CD4-positive, alpha-beta memory T cell (primary cell): Measurements from ENCODE around the gene CPNE4. TPM values are rescaled to one million over a fixed set of nuclear protein-coding genes. Genes with fewer than 3 reads are reported as not detected.

ENCODE experiments used
- CTCF ChIA-PET: fragments of 350-600 bp; sonication (Branson Sonifier 250); formaldehyde crosslinking; loops from one replicate; lab custom pipeline; 2021; ENCODE audit warnings: inconsistent platforms; ENCODE audit not compliant: partially characterized antibody; lab: Charles Lee
- POLR2A ChIA-PET: fragments of 350-600 bp; sonication (Branson Sonifier 250); formaldehyde crosslinking; loops from one replicate; lab custom pipeline; 2021; ENCODE audit not compliant: partially characterized antibody; lab: Charles Lee
- DNase-seq, 5 donors: peaks; one replicate each; pipeline versions ENCODE4 v3.0.0 to v3.0.0-alpha.2; 2020 to 2022; ENCODE audit warnings: mixed read lengths in 1 of 5
- H3K27ac ChIP-seq: one replicate; pipeline ENCODE4 v1.7.0; 2013; ENCODE audit warnings: low read depth, low read length
- H3K27me3 ChIP-seq: 2 replicates; pipeline ENCODE4 v1.7.0; 2013; ENCODE audit warnings: mild to moderate bottlenecking, low read length, moderate library complexity; ENCODE audit not compliant: insufficient read depth
- H3K36me3 ChIP-seq: 2 replicates; pipeline ENCODE4 v1.7.0; 2013; ENCODE audit warnings: mild to moderate bottlenecking, low read length, moderate library complexity; ENCODE audit not compliant: insufficient read depth
- H3K4me1 ChIP-seq: 2 replicates; pipeline ENCODE4 v1.7.0; 2013; ENCODE audit warnings: mild to moderate bottlenecking, low read length, moderate library complexity; ENCODE audit not compliant: insufficient read depth
- H3K4me3 ChIP-seq, 2 donors: one replicate each; pipeline ENCODE4 v1.7.0; 2013; ENCODE audit warnings: low read length in 2 of 2, mild to moderate bottlenecking in 1 of 2
- H3K9me3 ChIP-seq, 2 donors: one replicate each; pipeline ENCODE4 v1.7.0; 2013; ENCODE audit warnings: low read length in 2 of 2, control low read depth in 1 of 2; ENCODE audit not compliant: control insufficient read depth in 1 of 2
- H3K27ac Mint-ChIP-seq, 7 donors: one replicate each; pipeline ENCODE4 v1.8.0; 2020 to 2021; ENCODE audit warnings: mixed read lengths in 7 of 7, mild to moderate bottlenecking in 6 of 7, inconsistent platforms in 3 of 7, moderate library complexity in 3 of 7
- H3K27me3 Mint-ChIP-seq, 2 donors: one replicate each; pipeline ENCODE4 v1.8.0; 2020 to 2021; ENCODE audit warnings: mixed read lengths in 2 of 2
- H3K36me3 Mint-ChIP-seq, 2 donors: one replicate each; pipeline ENCODE4 v1.8.0; 2020 to 2021; ENCODE audit warnings: mixed read lengths in 2 of 2, inconsistent platforms in 1 of 2, mild to moderate bottlenecking in 1 of 2
- H3K4me1 Mint-ChIP-seq, 4 donors: one replicate each; pipeline ENCODE4 v1.8.0; 2020 to 2021; ENCODE audit warnings: mixed read lengths in 4 of 4, mild to moderate bottlenecking in 1 of 4
- H3K4me3 Mint-ChIP-seq, 8 donors: one replicate each; pipeline ENCODE4 v1.8.0; 2020 to 2021; ENCODE audit warnings: mixed read lengths in 8 of 8, mild to moderate bottlenecking in 7 of 8, moderate library complexity in 6 of 8, inconsistent platforms in 3 of 8
- H3K9me3 Mint-ChIP-seq, 8 donors: one replicate each; pipeline ENCODE4 v1.8.0; 2020 to 2021; ENCODE audit warnings: mixed read lengths in 8 of 8, mild to moderate bottlenecking in 5 of 8, inconsistent platforms in 3 of 8, moderate library complexity in 1 of 8
- intact Hi-C: fragments of 100-400 bp; cut with micrococcal nuclease; formaldehyde crosslinking; loops from one replicate; pipeline ENCODE4 v1.15.1; 2023
- polyA plus RNA-seq, 2 donors: library from polyadenylated mRNA; unstranded; fragments of 300-500 nt; fragmentation: Illumina TruSeq; gene quantifications; one replicate each; pipeline ENCODE4 v1.2.3, GENCODE V29; 2021
- total RNA-seq, 2 experiments: library from RNA; stranded (reverse); gene quantifications; one replicate each; pipeline ENCODE4 v1.2.3, GENCODE V29; 2021

CPNE4 gene
- total and polyA plus RNA-seq, 4 experiments from 2014 or later: not detected

GRCh38 chr3:131733086-131733841 is 301.6 kb downstream of the CPNE4 start:
- intact Hi-C loops: no loop called here
- H3K9me3 Mint-ChIP-seq: no peaks in the 10 kb centered on the region
- Histone ChIP-seq H3K9me3 (no peaks in the 10 kb centered on the region), H3K4me1 (no peaks in the 10 kb centered on the region), H3K36me3 (no peaks in the 10 kb centered on the region), H3K4me3 (no peak overlapping the region), H3K27me3 (no peaks in the 10 kb centered on the region), H3K27ac (no peak overlapping the region)
- peaks cover 0 to 6% of the 10 kb centered on the region in 2 donors for H3K27me3 Mint-ChIP-seq
- H3K4me3 Mint-ChIP-seq: no peak overlapping the region
- H3K27ac Mint-ChIP-seq: no peak overlapping the region
- CTCF ChIA-PET: no interaction called here
- no peak for DNase-seq
- POLR2A ChIA-PET: no interaction called here
- H3K4me1 Mint-ChIP-seq: no peaks in the 10 kb centered on the region
- no peaks in the 10 kb centered on the region for H3K36me3 Mint-ChIP-seq

- H3K27ac Mint-ChIP-seq: no peak overlapping the region
- DNase-seq: no peak
- Histone ChIP-seq H3K4me3 (no peak overlapping the region), H3K27me3 (no peaks in the 10 kb centered on the region), H3K27ac (no peak overlapping the region), H3K4me1 (no peaks in the 10 kb centered on the region), H3K9me3 (no peaks in the 10 kb centered on the region), H3K36me3 (no peaks in the 10 kb centered on the region)
- peaks cover 0 to 5% of the 10 kb centered on the region in 2 donors for H3K27me3 Mint-ChIP-seq
- no peaks in the 10 kb centered on the region for H3K36me3 Mint-ChIP-seq
- H3K4me3 Mint-ChIP-seq: no peak overlapping the region
- CTCF ChIA-PET: interaction anchor here (0.6 kb wide), 1 partner anchor 12 kb away, joined by 3 read pairs; no protein-coding TSS in a partner anchor
- intact Hi-C loops: no loop called here
- H3K9me3 Mint-ChIP-seq: no peaks in the 10 kb centered on the region
- POLR2A ChIA-PET: no interaction called here
- H3K4me1 Mint-ChIP-seq: no peaks in the 10 kb centered on the region
Measured at GRCh38 chr3:131731709-131732108, 303.1 kb downstream of the CPNE4 start.

GRCh38 chr3:131730581-131730980 is 304.2 kb downstream of the CPNE4 start:
- H3K27me3 Mint-ChIP-seq: peaks cover 0 to 5% of the 10 kb centered on the region in 2 donors
- intact Hi-C loops: no loop called here
- CTCF ChIA-PET: no interaction called here

GRCh38 chr3:131729643-131730017 is 305.2 kb downstream of the CPNE4 start:
- Mint-ChIP-seq H3K9me3 (no peaks in the 10 kb centered on the region), H3K27me3 (peaks cover 0 to 8% of the 10 kb centered on the region in 2 donors), H3K4me1 (no peaks in the 10 kb centered on the region), H3K4me3 (no peak overlapping the region), H3K36me3 (no peaks in the 10 kb centered on the region), H3K27ac (no peak overlapping the region)
- Histone ChIP-seq H3K4me1 (no peaks in the 10 kb centered on the region), H3K4me3 (no peak overlapping the region), H3K36me3 (no peaks in the 10 kb centered on the region), H3K9me3 (no peaks in the 10 kb centered on the region), H3K27ac (no peak overlapping the region), H3K27me3 (no peaks in the 10 kb centered on the region)
- ChIA-PET CTCF (no interaction called here), POLR2A (no interaction called here)
- intact Hi-C loops: no loop called here
- DNase-seq: no peak

More at GRCh38 chr3:131730581-131730980, 304.2 kb downstream of the CPNE4 start:
- H3K4me1 Mint-ChIP-seq: no peaks in the 10 kb centered on the region
- no peaks in the 10 kb centered on the region for H3K9me3 Mint-ChIP-seq
- H3K27ac Mint-ChIP-seq: no peak overlapping the region
- H3K4me3 ChIP-seq: no peak overlapping the region
- H3K4me1 ChIP-seq: no peaks in the 10 kb centered on the region
- H3K4me3 Mint-ChIP-seq: no peak overlapping the region
- H3K9me3 ChIP-seq: no peaks in the 10 kb centered on the region
- no peaks in the 10 kb centered on the region for H3K36me3 ChIP-seq
- H3K27me3 ChIP-seq: no peaks in the 10 kb centered on the region
- no peak overlapping the region for H3K27ac ChIP-seq
- no peaks in the 10 kb centered on the region for H3K36me3 Mint-ChIP-seq
- no peak for DNase-seq
- POLR2A ChIA-PET: no interaction called here

- Histone ChIP-seq H3K4me3 (no peak overlapping the region), H3K4me1 (no peaks in the 10 kb centered on the region), H3K36me3 (no peaks in the 10 kb centered on the region), H3K27me3 (no peaks in the 10 kb centered on the region), H3K27ac (no peak overlapping the region), H3K9me3 (no peaks in the 10 kb centered on the region)
- no peaks in the 10 kb centered on the region for H3K4me1 Mint-ChIP-seq
- ChIA-PET POLR2A (no interaction called here), CTCF (no interaction called here)
- H3K27ac Mint-ChIP-seq: no peak overlapping the region
- peaks cover 0 to 10% of the 10 kb centered on the region in 2 donors for H3K27me3 Mint-ChIP-seq
- no peak for DNase-seq
- intact Hi-C loops: no loop called here
- no peaks in the 10 kb centered on the region for H3K36me3 Mint-ChIP-seq
- H3K4me3 Mint-ChIP-seq: no peak overlapping the region
- no peaks in the 10 kb centered on the region for H3K9me3 Mint-ChIP-seq
Measured at GRCh38 chr3:131728898-131729642, 305.7 kb downstream of the CPNE4 start.

GRCh38 chr3:131725414-131725813 is 309.4 kb downstream of the CPNE4 start:
- POLR2A ChIA-PET: no interaction called here
- Mint-ChIP-seq H3K9me3 (no peaks in the 10 kb centered on the region), H3K4me1 (no peaks in the 10 kb centered on the region), H3K4me3 (no peak overlapping the region), H3K27ac (no peak overlapping the region), H3K27me3 (peaks cover 0 to 8% of the 10 kb centered on the region in 2 donors), H3K36me3 (no peaks in the 10 kb centered on the region)
- CTCF ChIA-PET: no interaction called here
- DNase-seq: no peak
- Histone ChIP-seq H3K9me3 (no peaks in the 10 kb centered on the region), H3K4me1 (no peaks in the 10 kb centered on the region), H3K27me3 (no peaks in the 10 kb centered on the region), H3K27ac (no peak overlapping the region), H3K4me3 (no peak overlapping the region), H3K36me3 (no peaks in the 10 kb centered on the region)
- intact Hi-C loops: no loop called here

- ChIA-PET CTCF (no interaction called here), POLR2A (no interaction called here)
- DNase-seq: no peak
- peak overlapping the region in 1 of 7 donors; percentile 5 for H3K27ac Mint-ChIP-seq
- no peaks in the 10 kb centered on the region for H3K27me3 ChIP-seq
- H3K4me1 Mint-ChIP-seq: no peaks in the 10 kb centered on the region
- H3K9me3 ChIP-seq: no peaks in the 10 kb centered on the region
- no peaks in the 10 kb centered on the region for H3K36me3 Mint-ChIP-seq
- no peak overlapping the region for H3K4me3 Mint-ChIP-seq
- H3K27me3 Mint-ChIP-seq: peaks cover 0 to 8% of the 10 kb centered on the region in 2 donors
- intact Hi-C loops: no loop called here
- H3K27ac ChIP-seq: no peak overlapping the region
- H3K36me3 ChIP-seq: no peaks in the 10 kb centered on the region
- no peak overlapping the region for H3K4me3 ChIP-seq
- H3K9me3 Mint-ChIP-seq: no peaks in the 10 kb centered on the region
- H3K4me1 ChIP-seq: no peaks in the 10 kb centered on the region
Measured at GRCh38 chr3:131723343-131723742, 311.5 kb downstream of the CPNE4 start.
